NCI-H2196 treated with DMSO at 0.1 percent for 48 hours (cell line): ENCODE data around the gene UVRAG.
"Not testable (repeated sequence)": the region's sequence is repeated elsewhere in the genome, so short reads cannot be mapped to it uniquely, and the experiment has no call there.

ENCODE experiments used
- DNase-seq: peaks from one replicate; lab custom pipeline; 2025; ENCODE audit not compliant: unreplicated experiment; lab: John Stamatoyannopoulos, UW

Gene UVRAG

GRCh38 chr11:75946531-75947530 is 131.8 kb downstream of the UVRAG start:
- peak; percentile 42 for DNase-seq

- no peak for DNase-seq
These were observed 134.1 kb downstream of the UVRAG start for GRCh38 chr11:75949023-75949672.

- no peak for DNase-seq
These were observed 135.1 kb downstream of the UVRAG start for GRCh38 chr11:75950141-75950540.

GRCh38 chr11:75954039-75954438 is 139.0 kb downstream of the UVRAG start:
- no peak for DNase-seq

- no peak for DNase-seq
These were observed 140.4 kb downstream of the UVRAG start for GRCh38 chr11:75955443-75955842.

- no peak for DNase-seq
These were observed 144.5 kb downstream of the UVRAG start for GRCh38 chr11:75959540-75959939.

GRCh38 chr11:75964071-75964470 is 149.1 kb downstream of the UVRAG start:
- no peak for DNase-seq

- no peak for DNase-seq
These were observed 151.7 kb downstream of the UVRAG start for GRCh38 chr11:75966537-75967287.

GRCh38 chr11:75968021-75968625 is 153.1 kb downstream of the UVRAG start:
- no peak for DNase-seq

GRCh38 chr11:75969626-75970308 is 154.8 kb downstream of the UVRAG start:
- no peak for DNase-seq

GRCh38 chr11:75973710-75974109 is 158.7 kb downstream of the UVRAG start:
- DNase-seq = not testable (repeated sequence)

GRCh38 chr11:75979075-75979474 is 164.1 kb downstream of the UVRAG start:
- not testable (repeated sequence) for DNase-seq

GRCh38 chr11:75979479-75980027 is 164.5 kb downstream of the UVRAG start:
- not testable (repeated sequence) for DNase-seq

- no peak for DNase-seq
These were observed 165.0 kb downstream of the UVRAG start for GRCh38 chr11:75980031-75980430.

- DNase-seq = no peak
These were observed 166.5 kb downstream of the UVRAG start for GRCh38 chr11:75981546-75981945.

GRCh38 chr11:75982309-75982708 is 167.3 kb downstream of the UVRAG start:
- no peak for DNase-seq

- DNase-seq = no peak
These were observed 172.0 kb downstream of the UVRAG start for GRCh38 chr11:75986966-75987365.

- no peak for DNase-seq
These were observed 178.1 kb downstream of the UVRAG start for GRCh38 chr11:75993126-75993525.

GRCh38 chr11:75994616-75995015 is 179.6 kb downstream of the UVRAG start:
- no peak for DNase-seq
